DMS53 (cell line): ENCODE results near the gene LBHD2.
A peak's percentile ranks its signal among the peaks of the same experiment; 100 is the strongest.
"Not testable (repeated sequence)": the region's sequence is repeated elsewhere in the genome, so short reads cannot be mapped to it uniquely, and the experiment has no call there.

ENCODE experiments used
- DNase-seq: peaks from one replicate; lab custom pipeline; 2025; lab: John Stamatoyannopoulos, UW

Gene LBHD2

DNA sequence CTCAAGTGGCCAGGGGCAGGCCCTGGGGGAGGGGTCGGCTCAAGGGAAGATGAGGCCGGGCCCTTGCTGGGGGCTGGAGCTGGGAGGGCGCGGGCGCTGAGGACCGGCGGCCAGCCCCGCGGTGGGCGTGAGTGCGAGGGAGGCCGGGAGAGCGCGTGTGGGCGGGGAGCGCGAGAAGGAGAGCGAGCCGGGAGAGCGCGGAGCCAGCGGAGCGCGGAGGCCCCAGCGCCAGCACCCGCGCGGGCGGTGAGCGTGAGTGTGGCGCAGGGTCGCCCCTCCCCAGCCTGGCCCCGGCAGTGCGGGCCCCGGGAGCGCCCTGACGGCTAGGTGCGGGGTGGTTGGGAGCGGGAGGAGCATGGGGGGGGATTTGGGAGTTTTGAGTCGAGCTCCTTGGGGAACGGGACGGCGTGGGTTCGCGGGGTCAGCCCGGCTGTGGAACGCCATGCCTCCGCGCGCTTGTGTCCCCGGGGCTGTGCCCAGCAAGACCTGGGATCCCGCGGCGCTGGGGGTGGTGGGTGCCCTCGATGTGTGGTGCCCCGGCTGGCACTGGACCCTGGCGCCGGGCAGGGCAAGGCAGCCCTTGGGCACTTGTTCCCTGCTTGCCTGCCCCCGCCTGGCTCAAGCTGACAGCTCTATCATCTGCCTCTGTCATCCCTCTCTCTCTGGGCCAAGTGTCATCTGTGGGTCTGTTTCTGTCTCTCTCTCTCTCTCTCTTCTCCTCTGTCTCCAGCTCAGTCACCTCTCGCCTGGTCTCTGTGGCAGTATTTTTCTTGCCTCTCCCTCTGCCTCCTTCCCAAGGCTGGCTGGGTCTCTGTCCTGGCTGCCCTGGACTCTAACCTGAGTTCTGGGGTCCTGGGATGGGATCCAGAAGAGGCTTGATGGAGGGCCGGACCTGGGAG is at the start of gene LBHD2:
LBHD2 (plus strand) TSS at position 190 of the 899 bp plus-strand sequence. CDS start 1,803 bp downstream, outside the sequence.
- no peak for DNase-seq

DNA sequence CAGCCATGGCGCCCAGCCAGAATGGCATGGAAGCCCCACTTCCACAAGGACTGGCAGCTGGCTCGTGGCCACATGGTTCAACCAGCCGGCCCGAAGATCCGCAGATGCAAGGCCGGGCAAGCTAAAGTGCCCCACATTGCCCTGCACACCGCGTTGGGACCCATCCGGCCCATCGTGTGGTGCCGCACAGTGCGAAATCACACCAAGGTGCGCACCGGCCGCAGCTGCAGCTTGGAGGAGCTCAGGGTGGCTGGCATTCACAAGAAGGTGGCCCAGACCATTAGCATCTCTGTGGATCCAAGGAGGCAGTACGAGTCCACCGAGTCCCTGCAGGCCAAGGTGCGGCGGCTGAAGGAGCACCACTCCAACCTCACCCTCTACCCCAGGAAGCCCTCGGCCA is 42.5 kb upstream of the LBHD2 start:
- no peak for DNase-seq

DNA sequence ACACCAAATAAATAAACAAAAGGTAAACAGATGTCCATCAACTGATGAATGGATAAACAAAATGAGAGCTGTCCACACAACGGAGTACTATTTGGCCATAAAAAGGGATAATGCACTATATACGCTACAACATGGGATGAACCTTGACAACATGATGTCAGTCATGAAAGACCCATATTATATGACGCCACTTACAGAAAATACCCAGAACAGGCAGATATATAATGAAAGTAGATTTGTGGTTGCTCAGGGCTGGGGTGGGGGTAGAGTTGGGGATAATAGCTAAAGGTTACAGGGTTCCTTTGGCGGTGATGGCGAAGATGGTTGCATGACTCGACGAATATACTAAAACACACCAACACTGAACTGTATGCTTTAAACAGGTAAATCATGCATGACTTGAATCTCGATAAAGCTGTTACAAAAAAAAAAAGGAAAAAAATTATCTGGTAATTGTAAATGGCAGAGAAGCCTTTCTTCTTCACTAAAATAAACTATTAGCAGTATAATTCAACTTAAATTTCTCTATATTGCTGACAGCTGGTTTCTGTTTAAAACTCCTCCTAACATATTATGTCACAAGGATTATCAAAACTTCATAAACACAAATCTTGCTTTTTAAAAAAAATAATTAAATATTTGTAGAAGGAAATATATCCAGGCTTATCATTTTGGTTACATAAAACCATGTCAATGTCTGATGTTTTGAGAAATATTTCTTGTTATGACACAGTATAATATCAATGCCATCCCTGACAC is 40.6 kb upstream of the LBHD2 start:
- no peak for DNase-seq

DNA sequence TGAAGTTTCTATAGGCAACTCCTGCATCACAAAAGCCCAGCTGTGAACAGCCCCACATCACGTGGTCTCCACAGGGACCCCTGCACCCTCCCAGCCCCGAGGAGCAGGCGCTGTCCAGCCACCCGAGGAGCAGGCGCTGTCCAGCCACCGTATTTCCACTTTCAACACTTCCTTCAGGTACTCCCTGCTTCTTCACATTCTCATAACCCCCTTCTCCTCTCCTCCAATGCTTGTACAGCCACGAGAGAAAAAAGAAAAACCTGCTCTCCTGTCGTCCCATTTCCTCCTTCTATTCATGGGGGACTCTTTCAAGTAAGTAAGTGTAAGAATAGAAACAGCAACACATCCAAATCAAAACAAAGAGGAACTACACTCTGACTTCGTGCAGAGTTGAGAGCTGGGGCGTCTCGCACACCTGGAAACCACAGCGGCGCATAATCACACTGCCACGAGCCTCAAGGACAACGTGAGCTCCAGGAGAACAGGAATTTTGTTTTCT is 38.6 kb upstream of the LBHD2 start:
- no peak for DNase-seq

DNA sequence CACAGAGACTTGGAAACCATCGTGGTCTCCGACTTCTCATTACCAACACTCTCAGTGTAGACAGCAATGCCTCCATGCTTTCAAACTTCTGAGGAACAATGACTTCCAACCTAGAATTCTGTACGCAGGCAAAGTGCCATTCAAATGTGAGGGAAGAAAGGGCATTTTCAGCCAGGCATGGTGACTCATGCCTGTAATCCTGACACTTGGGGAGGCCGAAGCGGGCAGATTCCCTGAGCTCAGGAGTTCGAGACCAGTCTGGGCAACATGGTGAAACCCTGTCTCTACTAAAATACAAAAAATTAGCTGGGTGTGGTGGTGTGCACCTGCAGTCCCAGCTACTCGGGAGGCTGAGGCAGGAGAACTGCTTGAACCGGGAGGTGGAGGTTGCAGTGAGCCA is 36.6 kb upstream of the LBHD2 start:
- DNase-seq = not testable (repeated sequence)

DNA sequence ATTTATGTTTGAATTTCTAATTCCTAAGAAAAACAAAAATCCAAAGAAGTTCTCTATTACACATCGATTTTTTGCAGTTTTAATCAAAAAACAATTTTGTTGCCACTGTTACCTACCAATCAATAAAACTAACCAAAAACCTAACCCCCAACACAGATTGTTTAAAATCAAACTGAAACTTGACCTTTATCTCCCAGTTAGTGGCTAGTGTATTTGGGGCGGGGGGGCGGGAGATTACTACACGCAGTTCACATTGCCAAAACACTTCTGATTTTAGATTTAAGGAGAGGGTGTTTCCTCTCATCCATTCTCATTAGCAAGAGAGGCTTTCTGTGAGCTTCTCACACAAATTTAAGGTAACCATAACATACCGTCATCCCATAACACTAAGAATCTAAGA is 33.1 kb upstream of the LBHD2 start:
- no peak for DNase-seq

DNA sequence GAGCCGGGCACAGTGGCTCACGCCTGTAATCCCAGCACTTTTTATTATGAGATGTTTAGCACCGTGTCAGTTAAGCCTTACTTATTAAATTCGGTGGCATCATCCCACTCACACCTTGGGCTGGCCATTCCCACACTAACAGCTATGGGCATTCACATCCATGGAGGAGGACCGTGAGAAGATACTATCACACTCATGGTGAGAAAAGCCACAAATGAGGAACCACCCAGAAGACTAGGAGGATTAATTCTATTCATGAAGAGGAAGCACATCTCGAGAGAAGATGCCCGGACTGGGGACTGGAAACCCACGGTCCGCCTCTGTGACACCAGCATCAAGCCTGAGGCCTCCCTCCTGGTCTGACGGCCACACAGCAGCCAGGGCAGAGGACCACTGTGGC is 31.6 kb upstream of the LBHD2 start:
- no peak for DNase-seq

DNA sequence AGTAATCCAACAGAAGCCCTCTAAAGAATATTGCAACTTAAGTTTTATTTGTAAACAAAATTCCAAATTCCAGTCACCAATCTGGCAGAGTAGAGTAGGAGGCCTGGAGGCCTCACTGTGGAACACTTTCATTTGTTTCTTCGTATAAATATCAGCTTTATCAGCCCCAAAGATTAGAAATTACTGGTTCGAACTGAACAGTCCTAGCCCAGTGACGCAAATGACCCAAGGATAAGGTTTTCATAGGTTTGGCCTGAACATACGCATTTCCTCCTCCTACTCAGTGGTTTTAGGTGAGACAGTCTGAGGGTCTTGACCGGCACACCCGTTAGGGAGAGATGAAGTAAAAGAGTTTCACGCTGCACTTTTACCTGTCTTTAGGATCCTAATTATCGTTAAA is 28.3 kb upstream of the LBHD2 start:
- DNase-seq = no peak

DNA sequence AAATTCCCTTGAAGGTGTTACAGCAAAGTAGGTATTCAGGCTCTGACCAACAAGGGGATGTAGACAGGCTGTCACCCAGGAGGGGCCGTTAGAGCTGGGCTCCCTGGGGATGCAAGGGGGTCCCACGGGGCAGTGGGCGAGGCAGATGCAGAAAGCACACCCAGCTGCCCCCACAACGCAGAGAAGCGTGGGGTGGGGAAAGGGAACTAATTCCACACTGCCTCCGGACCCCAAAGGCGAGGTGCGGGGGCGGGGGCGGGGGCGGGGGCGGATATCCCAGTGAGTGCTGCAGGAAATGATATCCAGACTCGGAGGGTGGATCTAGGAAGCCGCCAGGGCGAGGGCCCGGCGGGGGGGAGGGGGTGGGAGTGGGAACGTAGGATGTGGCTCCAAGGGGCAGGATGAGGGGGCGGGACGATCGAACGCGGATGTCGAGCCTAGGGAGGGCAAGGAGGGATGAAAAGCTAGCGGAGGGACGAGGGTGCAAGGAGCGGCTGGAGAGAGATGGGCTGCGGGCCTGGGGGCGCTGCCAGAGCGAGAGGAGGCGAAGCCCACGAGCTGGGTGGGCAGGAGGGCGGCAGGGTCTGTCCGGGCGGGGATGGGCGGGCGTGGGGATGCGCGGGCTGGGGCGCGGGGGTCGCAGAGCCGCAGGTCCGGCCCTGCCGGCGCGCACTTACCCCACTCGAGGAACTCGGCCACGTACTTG is 27.5 kb upstream of the LBHD2 start:
- peak; percentile 66 for DNase-seq

DNA sequence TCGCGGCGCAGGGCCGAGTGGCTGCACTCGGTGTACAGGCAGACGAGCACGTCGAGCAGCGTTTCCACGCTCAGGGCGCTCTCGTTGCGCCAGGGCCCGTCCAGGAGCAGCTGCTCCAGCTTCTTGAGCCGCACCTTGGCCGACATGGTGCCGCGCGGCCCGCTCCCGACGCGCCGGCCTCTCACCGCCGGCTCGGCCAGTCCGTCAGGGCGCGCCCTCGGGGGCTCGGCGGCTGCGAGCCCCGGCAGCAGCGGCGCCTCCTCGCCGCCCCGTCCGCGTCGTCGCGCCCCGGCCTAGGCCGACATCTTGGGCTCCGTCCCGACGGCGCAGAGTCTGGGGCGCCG is 27.0 kb upstream of the LBHD2 start:
- DNase-seq = peak; percentile 69

DNA sequence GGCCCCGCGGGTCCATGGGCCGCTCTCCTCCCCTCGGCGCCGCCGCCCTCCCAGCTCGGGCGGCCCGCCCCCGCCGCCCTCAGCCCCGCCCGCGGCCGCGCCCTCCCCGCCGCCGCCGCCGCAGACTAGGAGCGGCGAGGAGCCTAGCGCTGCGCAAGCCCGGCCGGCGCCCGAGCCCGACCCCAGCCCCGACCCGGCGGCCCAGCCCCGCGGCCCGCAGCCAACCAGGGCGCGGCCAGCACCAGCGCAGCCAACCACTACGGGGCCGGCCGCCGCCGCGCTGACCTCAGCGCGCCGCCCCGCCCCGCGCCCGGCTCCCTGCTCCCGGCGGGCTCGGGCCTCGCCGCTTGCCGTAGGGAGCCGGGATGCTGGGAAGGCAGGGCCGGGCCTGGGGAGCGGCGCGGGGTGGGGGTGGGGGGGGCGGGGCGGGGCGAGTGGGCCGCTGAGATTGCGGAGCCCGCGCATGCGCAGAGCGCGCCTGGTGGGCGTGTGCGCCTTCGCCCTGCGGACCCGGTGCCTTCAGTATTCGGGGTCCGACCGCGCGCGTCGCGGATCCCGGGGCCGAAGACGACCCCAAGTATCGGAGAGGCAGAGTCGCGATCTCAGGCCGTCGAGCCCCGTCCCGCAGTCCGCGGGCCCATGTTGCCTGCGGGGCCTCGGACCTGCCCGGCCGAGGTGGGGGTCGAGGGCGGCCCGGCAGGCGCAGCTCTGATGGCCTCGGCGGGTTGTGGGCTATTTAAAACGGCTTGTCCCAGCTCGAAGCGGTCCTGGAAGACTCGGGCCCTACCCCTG is 26.4 kb upstream of the LBHD2 start, which contains the start of gene CDC42BPB:
CDC42BPB (minus strand) TSS at position 178 of the 792 bp plus-strand sequence. CDS start 376 bp downstream, outside the sequence.
- DNase-seq = peak; percentile 94

DNA sequence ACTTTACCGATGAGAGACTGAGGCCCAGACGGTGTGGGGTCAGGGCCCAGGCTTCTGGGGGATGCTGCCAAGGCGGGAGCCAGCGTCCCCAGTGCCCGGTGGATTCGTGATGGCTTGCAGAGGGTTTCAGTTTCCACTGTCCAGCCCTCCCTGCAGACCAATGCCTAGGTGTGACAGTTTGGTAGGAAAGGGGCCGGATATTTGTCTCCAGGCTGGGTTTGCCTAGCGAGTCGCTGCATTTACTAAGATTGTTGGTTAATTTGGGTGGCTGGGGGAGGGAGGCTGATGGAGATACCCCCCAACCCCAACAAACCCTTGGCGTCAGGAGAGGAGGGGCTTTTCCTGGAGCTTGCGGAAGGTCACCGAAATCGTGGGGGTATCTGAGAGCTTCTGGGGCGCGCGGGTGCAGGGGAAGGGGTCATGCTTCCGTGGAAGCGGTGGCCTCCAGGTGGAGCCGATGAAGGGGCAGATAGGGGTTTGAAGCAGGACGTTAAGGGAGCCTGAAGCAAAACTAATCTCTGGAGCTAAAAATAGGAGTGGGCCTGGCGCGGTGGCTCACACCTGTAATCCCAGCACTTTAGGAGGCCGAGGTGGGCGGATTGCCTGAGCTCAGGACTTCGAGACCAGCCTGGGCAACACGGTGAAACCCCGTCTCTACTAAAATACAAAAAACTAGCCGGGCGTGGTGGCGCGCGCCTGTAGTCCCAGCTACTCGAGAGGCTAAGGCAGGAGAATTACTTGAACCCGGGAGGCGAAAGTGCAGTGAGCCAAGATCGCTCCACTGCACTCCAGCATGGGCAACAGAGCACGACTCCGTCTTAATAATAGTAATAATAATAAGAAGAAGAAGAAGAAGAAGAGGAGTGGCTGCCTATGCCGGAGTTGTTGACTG is 25.6 kb upstream of the LBHD2 start:
- DNase-seq = no peak

DNA sequence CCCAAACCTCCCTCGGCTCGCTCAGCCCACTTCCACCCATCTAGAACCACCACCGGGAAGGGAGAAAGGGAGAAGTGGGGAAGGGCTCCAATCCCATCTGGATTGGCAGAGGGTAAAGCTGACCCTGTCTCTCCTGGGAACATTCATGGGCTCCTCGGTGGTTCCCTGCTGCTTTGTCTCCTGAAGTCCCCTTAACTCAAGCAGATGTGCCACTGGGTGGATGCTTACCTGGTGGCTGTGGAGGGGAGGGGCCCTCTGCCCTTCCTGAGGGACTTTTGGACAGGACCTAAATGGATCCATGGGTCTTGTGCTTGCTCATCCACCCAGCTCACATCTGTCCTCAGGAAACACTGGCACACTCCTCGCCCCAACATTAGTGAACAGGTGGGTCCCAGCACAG is 24.5 kb upstream of the LBHD2 start:
- no peak for DNase-seq

DNA sequence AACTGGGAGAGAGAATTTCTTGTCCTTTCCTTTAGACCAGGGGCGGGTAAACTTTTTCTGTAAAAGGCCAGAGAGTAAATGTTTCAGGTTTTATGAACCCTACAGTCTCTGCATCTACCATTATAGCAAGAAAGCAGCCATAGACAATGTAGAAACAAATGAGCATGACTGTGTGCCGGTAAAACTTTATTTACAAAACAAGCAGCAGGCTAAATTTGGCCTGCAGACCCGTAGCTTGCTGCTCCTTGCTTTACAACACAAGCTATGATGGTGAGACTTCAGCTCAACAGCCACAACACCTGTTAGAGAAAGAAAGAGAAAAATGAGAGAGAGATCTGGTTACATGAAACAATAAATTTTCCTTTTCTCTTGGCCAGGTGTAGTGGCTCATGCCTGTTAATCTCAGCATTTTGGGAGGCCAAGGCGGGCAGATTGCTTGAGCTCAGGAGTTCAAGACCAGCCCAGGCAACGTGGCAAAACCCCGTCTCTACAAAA is 22.5 kb upstream of the LBHD2 start:
- DNase-seq = no peak

DNA sequence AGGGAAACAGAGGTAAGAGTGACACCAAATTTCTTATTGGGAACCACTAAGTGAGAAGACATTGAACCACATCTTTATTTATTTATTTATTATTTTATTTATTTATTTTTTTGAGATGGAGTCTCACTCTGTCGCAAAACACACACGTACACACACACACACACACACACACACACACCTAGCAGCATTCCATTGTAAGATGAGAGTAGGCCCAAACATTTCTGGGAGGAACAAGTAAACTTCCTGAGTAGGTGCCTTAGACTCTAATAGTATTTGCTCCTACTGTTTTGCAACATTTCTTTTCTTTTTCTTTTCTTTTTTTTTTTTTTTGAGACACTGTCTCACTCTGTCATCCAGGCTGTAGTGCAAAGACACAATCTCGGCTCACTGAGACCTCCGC is 19.6 kb upstream of the LBHD2 start:
- no peak for DNase-seq

DNA sequence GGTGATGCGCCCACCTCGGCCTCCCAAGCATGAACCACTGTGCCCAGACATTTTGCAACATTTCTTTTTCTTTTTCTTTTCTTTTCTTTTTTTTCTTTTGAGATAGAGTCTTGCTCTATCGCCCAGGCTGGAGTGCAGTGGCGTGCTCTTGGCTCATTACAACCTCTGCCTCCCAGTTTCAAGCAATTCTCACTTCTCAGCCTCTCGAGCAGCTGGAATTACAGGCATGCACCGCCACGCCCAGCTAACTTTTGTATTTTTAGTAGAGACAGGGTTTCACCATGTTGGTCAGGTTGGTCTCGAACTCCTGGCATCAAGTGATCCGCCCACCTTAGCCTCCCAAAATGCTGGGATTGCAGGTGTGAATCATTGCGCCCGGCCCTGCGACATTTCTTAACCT is 19.0 kb upstream of the LBHD2 start:
- no peak for DNase-seq

DNA sequence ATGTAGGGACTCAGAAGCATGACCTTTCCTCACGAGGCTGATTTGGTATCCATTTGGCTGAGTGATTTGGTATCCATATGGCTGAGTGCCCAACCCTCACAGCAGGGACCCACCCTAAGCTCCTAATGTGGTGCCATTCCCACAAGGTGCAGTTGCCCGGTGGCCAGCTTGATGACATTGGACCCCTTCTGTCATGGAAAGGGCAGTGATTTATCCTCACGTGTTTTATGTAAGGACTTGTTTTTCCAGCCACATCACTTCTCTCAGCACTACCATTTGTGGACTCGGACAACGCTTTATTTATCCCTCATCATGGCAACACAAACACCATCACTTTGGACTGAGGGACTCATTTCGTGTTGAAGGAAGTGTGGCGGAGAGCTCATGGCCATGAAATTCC is 18.1 kb upstream of the LBHD2 start:
- no peak for DNase-seq

DNA sequence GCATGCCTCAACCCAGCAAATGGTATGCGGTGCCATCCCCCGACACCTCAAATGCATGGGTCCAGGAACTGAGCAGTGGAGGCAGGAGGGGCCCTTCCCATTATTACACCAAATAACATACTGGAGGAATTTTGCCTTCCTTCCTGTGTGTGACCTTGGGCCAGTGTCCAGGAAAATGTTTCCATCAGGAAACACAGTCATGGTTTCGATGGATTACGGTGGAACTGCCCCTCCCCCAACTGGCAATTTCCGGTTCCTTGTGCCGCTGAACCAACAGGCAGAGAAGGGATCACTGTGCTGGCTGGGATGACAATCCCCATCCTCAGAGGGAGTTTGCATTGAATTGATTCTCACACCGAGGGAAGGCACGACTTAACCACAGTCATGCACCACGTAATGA is 17.6 kb upstream of the LBHD2 start:
- no peak for DNase-seq

DNA sequence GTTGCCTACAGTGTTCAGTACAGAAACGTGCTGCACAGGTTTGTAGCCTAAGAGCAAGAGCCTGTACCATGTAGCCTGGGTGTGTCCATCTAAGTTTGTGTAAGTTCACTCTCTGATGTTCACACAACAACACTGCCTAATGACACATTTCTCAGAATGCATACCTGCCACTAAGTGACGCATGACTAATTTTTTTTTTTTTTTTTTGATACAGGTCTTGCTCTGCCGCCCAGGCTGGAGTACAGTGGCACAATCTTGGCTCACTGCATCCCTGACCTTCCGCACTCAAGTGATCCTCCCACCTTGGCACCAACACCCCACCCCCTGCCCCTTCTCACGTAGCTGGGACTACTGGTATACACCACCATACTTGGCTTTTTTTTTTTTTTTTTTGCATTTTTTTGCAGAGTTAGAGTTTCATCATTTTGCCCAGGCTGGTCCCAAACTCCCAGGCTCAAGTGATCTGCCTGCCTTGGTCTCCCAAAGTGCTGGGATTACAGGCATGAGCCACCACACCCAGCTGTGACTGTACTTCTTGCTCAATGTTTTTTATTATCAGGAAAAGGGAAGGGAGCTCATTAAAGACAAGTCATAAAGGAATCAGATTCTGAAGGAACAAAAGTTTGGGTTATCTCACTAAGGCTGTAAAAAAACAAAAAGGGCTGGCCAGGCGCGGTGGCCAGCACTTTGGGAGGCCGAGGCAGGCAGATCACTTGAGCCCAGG is 16.6 kb upstream of the LBHD2 start:
- DNase-seq = no peak
